Measurements from ENCODE around the gene FNDC11.

FNDC11 gene

GRCh38 chr20:63582382-63583063, 28.6 kb downstream of the FNDC11 start:
- no peak for DNase-seq (ENCODE audit: low spot score)

GRCh38 chr20:63585616-63586565, 31.9 kb downstream of the FNDC11 start:
- no peak for DNase-seq (ENCODE audit: low spot score)

DNA sequence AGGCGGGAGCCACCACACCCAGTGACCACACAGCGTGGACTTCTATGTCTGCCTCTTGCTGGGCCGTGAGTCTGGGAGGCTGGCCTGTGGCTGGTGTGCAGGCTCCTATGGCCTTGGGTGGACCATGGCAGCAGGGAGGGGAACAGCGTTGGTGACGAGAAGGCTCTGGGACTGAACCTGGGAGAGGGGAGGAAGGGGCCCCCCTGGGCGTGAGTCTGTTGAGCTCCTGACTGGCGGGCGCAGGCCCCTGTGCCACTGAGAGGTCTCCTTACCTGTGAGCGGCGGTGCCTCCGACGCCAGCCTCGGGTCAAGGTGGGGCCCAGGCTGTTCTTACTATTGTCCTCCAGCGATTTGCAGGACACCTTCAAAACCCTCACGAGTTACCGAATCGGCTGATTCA, 32.8 kb downstream of the FNDC11 start:
- no peak for DNase-seq (ENCODE audit: low spot score)

GRCh38 chr20:63587256-63587655, 33.3 kb downstream of the FNDC11 start:
- no peak for DNase-seq (ENCODE audit: low spot score)

GRCh38 chr20:63587776-63588591, 34.0 kb downstream of the FNDC11 start:
- DNase-seq (ENCODE audit: low spot score) = no peak

DNA sequence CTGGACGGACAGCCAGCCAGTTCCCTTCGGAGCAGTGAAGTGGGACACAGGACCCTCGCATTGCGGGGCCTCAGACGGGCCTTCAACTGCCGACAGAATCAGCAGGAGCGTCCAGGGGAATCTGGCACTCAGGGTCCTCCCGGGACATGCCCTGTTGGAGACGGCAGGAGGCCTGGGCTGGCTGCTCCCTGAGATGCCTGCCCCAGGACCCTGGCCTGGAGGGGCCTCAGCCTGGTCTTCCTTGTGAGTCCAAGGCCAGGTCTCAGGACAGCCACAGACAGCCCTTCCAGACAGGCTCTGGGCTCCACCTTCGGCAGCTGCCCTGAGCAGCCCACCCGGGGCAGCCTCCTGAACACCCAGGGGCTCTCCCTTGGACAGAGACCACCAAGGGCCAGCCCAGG, 34.7 kb downstream of the FNDC11 start:
- no peak for DNase-seq (ENCODE audit: low spot score)

- no peak for DNase-seq (ENCODE audit: low spot score)
These were observed 35.6 kb downstream of the FNDC11 start for GRCh38 chr20:63589261-63590217.

GRCh38 chr20:63590218-63591146, 36.5 kb downstream of the FNDC11 start:
- no peak for DNase-seq (ENCODE audit: low spot score)

GRCh38 chr20:63591147-63591533, 37.2 kb downstream of the FNDC11 start:
- no peak for DNase-seq (ENCODE audit: low spot score)

GRCh38 chr20:63591786-63592355, 37.9 kb downstream of the FNDC11 start:
- DNase-seq (ENCODE audit: low spot score) = no peak

- DNase-seq (ENCODE audit: low spot score) = no peak
These were observed 38.7 kb downstream of the FNDC11 start for GRCh38 chr20:63592661-63593060.

DNA sequence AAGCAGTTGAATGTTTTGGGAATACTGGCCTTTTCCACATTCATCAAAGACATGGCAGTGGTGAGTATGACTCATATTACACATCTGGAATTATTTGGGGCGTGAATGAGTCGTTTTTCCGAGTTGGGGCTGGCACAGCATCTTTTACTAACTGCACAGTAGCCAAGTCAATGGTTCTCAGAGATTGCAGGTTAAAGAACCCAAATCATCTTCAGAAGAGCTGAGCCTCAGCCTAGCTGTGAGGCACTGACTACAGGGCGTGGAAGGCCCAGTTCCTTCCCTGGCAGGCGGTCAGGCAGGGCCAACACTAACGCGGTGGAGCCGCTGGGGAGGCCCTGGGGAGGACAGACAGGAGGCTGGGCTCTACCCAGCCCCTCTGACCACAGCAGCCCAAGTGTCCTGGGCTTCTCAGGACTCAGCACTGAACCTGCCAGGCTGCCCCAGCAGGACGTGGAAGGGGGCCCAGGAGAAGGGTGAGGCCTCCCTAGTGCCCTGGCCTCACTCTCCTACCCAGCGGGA, 40.1 kb downstream of the FNDC11 start:
- no peak for DNase-seq (ENCODE audit: low spot score)

GRCh38 chr20:63595416-63596127, 41.6 kb downstream of the FNDC11 start:
- no peak for DNase-seq (ENCODE audit: low spot score)

DNA sequence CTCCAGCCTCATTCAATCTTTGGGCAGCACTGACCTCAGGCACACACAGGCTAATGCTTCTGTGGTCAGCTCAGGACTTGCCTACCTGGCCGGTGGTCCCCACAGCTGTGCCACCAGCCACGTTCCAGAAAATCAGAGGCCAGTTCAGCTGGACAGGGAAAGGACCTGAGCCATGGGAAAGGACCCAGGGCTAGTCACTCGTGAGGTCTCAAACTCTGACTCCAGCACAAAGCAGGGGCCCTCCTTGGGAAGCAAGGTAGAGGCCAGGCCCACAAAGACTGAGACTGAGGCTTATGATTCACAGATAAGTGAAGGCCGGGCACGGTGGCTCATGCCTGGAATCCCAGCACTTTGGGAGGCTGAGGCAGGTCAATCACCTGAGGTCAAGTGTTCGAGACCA, 42.5 kb downstream of the FNDC11 start:
- no peak for DNase-seq (ENCODE audit: low spot score)

GRCh38 chr20:63597651-63598478, 43.9 kb downstream of the FNDC11 start:
- DNase-seq (ENCODE audit: low spot score) = no peak

GRCh38 chr20:63598479-63599395, 44.8 kb downstream of the FNDC11 start:
- DNase-seq (ENCODE audit: low spot score) = no peak
